Gastrocnemius medialis (tissue), 4 donors: ENCODE data around the gene SVOP. TPM values are rescaled to one million over a fixed set of nuclear protein-coding genes. Genes with fewer than 3 reads are reported as not detected.
A peak's percentile ranks its signal among the peaks of the same experiment; 100 is the strongest.
"Not testable (repeated sequence)": the region's sequence is repeated elsewhere in the genome, so short reads cannot be mapped to it uniquely, and the experiment has no call there.

ENCODE experiments used
- ATAC-seq, 2 donors: fragments of 150-250 bp; one replicate each; pipeline ENCODE4 v1.9.1; 2016
- DNase-seq, 2 donors: peaks; one replicate each; pipeline ENCODE4 v3.0.0-alpha.2; 2019
- H3K27ac ChIP-seq, 4 donors: fragments of 200-600 bp; sonication (generic); 1 replicate in 1 of 4; 2 replicates in 3 of 4; pipeline ENCODE4 v1.5.1; 2016 to 2018; ENCODE audit warnings: mild to moderate bottlenecking in 2 of 4, moderate library complexity in 1 of 4
- H3K27me3 ChIP-seq, 3 donors: fragments of 200-600 bp; sonication (generic) in 2 of 3; 1 replicate in 1 of 3; 2 replicates in 2 of 3; pipeline versions ENCODE4 v1.5.1 to v1.6.0; 2016 to 2019; ENCODE audit warnings: mild to moderate bottlenecking in 1 of 3, moderate library complexity in 1 of 3
- H3K36me3 ChIP-seq, 2 donors: fragments of 200-600 bp; sonication (generic) in 1 of 2; one replicate each; pipeline ENCODE4 v1.5.1; 2017 to 2018
- H3K4me1 ChIP-seq, 2 donors: fragments of 200-600 bp; sonication (generic) in 1 of 2; one replicate each; pipeline ENCODE4 v1.5.1; 2016 to 2017; ENCODE audit warnings: mild to moderate bottlenecking in 2 of 2
- H3K4me3 ChIP-seq, 4 donors: fragments of 200-600 bp; sonication (generic) in 3 of 4; 1 replicate in 1 of 4; 2 replicates in 3 of 4; pipeline ENCODE4 v1.5.1; 2016 to 2019; ENCODE audit warnings: mild to moderate bottlenecking in 2 of 4
- H3K9me3 ChIP-seq, 3 donors: fragments of 200-600 bp; sonication (generic) in 2 of 3; 1 replicate in 1 of 3; 2 replicates in 2 of 3; pipeline ENCODE4 v1.5.1; 2016 to 2019
- POLR2A ChIP-seq, 2 donors: fragments of 450-650 bp; IDR thresholded peaks; one replicate each; pipeline ENCODE4 v1.6.1; 2017; ENCODE audit warnings: antibody characterized with exemption in 2 of 2, mild to moderate bottlenecking in 2 of 2, moderate library complexity in 2 of 2
- in situ Hi-C, 4 donors: fragments of 200-750 bp; cut with MboI; loops; one replicate each; pipeline versions ENCODE4 v1.15.0 to v1.8.0; 2017; ENCODE audit warnings: low sequenced_read_pairs in 4 of 4
- intact Hi-C: fragments of 100-400 bp; cut with DNase I; formaldehyde crosslinking; loops from one replicate; pipeline ENCODE4 v1.15.1; 2023; ENCODE audit warnings: low total_unique reads
- total RNA-seq, 4 donors: library from RNA; depleted of rRNA; stranded (reverse); fragments of >200 nt; gene quantifications; one replicate each; pipeline versions ENCODE4 v1.1.0 to v1.2.3, GENCODE V29; 2016
- TF ChIP-seq, protein P1 (sequence below), 5 experiments: fragments of 450-650 bp in 3 of 5; fragments of 200-600 bp in 2 of 5; sonication (generic) in 2 of 5; IDR thresholded peaks in 4 of 5; conservative IDR thresholded peaks in 1 of 5; 1 replicate in 4 of 5; 2 replicates in 1 of 5; pipeline ENCODE4 v1.5.1; 2016 to 2019; ENCODE audit warnings: antibody characterized with exemption in 5 of 5, mild to moderate bottlenecking in 3 of 5, moderate library complexity in 3 of 5

The SVOP gene
- total RNA-seq, 4 donors from 2014 or later = 0.03 TPM; not detected in 3

DNA sequence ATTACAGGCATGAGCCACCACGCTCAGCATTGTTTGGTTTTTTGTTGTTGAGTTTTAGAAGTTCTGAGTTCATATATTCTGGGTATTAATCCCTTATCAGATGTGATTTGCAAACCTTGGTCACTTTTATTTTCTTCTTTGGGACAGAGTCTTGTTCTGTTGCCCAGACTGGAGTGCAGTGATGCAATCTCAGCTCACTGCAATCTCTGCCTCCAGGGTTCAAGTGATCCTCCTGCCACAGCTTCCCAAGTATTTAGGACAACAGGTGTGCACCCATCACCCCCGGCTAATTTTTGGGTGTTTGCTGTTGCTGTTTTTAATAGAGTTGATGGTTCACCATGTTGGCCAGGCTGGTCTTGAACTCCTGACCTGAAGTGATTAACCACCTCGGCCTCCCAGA, 43.3 kb upstream of the SVOP start:
- intact Hi-C loops = no loop called here
- no peak for ATAC-seq
- Histone ChIP-seq H3K27ac (no peak overlapping the region), H3K4me1 (no peaks in the 10 kb centered on the region), H3K36me3 (peaks cover 0 to 37% of the 10 kb centered on the region in 2 donors), H3K9me3 (no peaks in the 10 kb centered on the region), H3K4me3 (no peak overlapping the region), H3K27me3 (no peaks in the 10 kb centered on the region)
- no peak for TF ChIP-seq POLR2A (IDR thresholded peaks at IDR 0.05)
- TF ChIP-seq, protein P1, sequence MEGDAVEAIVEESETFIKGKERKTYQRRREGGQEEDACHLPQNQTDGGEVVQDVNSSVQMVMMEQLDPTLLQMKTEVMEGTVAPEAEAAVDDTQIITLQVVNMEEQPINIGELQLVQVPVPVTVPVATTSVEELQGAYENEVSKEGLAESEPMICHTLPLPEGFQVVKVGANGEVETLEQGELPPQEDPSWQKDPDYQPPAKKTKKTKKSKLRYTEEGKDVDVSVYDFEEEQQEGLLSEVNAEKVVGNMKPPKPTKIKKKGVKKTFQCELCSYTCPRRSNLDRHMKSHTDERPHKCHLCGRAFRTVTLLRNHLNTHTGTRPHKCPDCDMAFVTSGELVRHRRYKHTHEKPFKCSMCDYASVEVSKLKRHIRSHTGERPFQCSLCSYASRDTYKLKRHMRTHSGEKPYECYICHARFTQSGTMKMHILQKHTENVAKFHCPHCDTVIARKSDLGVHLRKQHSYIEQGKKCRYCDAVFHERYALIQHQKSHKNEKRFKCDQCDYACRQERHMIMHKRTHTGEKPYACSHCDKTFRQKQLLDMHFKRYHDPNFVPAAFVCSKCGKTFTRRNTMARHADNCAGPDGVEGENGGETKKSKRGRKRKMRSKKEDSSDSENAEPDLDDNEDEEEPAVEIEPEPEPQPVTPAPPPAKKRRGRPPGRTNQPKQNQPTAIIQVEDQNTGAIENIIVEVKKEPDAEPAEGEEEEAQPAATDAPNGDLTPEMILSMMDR (IDR thresholded peaks at IDR 0.05 in 4 of 5, conservative IDR thresholded peaks at IDR 0.05 in 1 of 5) = no peak
- DNase-seq = no peak
- in situ Hi-C loops = no loop called here

DNA sequence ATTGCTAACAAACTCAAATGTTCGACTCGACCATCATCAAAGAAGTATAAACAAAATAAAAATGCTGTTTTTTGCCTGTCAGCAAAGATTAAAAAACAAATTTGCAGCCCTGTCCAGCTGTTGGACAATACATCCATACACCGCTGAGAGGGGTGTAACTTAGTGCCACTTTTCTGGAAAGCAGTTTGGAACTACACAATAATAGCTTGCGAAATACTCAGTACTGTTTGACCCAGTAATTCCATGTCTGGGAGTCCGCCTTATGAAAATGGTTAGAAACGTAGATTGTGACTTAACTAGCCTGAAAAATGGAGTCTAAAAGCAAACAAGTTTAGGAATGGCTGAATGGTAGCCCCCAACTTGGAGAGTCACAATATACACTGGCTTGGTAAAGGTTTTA, 37.9 kb upstream of the SVOP start:
- intact Hi-C loops = no loop called here
- TF ChIP-seq, protein P1 (IDR thresholded peaks at IDR 0.05 in 4 of 5, conservative IDR thresholded peaks at IDR 0.05 in 1 of 5) = no peak
- no peak for TF ChIP-seq POLR2A (IDR thresholded peaks at IDR 0.05)
- ATAC-seq (no peak), DNase-seq (no peak)
- Histone ChIP-seq H3K27ac (no peak overlapping the region), H3K4me1 (peaks cover 8 to 9% of the 10 kb centered on the region in 2 donors), H3K4me3 (no peak overlapping the region), H3K9me3 (no peaks in the 10 kb centered on the region), H3K27me3 (no peaks in the 10 kb centered on the region), H3K36me3 (peaks cover 0 to 33% of the 10 kb centered on the region in 2 donors)
- in situ Hi-C loops = no loop called here

DNA sequence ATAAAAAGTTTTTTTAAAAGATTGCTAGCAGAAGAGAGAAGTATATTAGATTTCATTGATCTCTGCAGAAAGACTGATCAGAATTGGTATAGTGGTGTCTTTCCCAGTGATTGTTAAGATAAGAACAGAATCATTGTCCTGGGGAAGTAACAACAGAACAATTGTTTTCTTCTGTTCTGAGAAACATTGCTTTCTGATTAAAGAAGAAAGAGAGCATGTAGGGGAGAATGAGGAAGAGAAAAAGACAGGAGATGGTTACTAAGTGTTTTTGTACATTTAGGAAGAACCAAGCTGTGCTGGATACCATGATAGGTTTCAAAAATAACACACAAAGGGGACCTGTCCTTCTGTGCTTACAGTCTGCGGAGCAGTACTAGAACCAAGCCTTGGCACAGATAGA, 36.5 kb upstream of the SVOP start:
- Histone ChIP-seq H3K27ac (no peak overlapping the region), H3K4me3 (no peak overlapping the region), H3K27me3 (no peaks in the 10 kb centered on the region), H3K4me1 (peaks cover 13 to 16% of the 10 kb centered on the region in 2 donors), H3K36me3 (peaks cover 0 to 24% of the 10 kb centered on the region in 2 donors), H3K9me3 (no peaks in the 10 kb centered on the region)
- in situ Hi-C loops = no loop called here
- intact Hi-C loops = no loop called here
- ATAC-seq = no peak
- TF ChIP-seq POLR2A (IDR thresholded peaks at IDR 0.05) = no peak
- TF ChIP-seq, protein P1 (IDR thresholded peaks at IDR 0.05 in 4 of 5, conservative IDR thresholded peaks at IDR 0.05 in 1 of 5) = no peak
- DNase-seq = no peak

DNA sequence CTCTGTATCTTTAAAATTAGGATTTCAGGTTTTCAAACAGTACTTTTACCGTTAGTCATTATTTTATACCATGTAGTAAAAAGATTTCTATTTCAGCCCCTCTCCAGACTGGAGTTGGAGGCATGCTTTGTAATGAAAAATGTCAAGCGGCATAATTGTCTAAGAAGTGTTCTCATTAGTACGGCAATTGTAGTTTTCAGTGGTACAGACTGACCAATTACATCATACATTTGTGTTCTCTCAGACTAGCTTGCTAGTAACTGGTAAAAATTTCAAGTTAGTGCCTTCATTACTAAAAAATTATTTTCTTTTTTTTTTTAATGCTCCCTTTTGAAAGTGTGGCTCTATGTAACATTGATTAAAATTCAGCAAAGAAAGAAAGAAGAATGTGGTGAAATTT, 36.0 kb upstream of the SVOP start:
- no peak for ATAC-seq
- TF ChIP-seq POLR2A (IDR thresholded peaks at IDR 0.05) = no peak
- TF ChIP-seq, protein P1 (IDR thresholded peaks at IDR 0.05 in 4 of 5, conservative IDR thresholded peaks at IDR 0.05 in 1 of 5) = no peak
- Histone ChIP-seq H3K9me3 (no peaks in the 10 kb centered on the region), H3K27ac (no peak overlapping the region), H3K36me3 (peaks cover 0 to 24% of the 10 kb centered on the region in 2 donors), H3K4me3 (no peak overlapping the region), H3K27me3 (no peaks in the 10 kb centered on the region), H3K4me1 (peaks cover 13 to 19% of the 10 kb centered on the region in 2 donors)
- in situ Hi-C loops (no loop called here), intact Hi-C loops (no loop called here)
- DNase-seq = no peak

DNA sequence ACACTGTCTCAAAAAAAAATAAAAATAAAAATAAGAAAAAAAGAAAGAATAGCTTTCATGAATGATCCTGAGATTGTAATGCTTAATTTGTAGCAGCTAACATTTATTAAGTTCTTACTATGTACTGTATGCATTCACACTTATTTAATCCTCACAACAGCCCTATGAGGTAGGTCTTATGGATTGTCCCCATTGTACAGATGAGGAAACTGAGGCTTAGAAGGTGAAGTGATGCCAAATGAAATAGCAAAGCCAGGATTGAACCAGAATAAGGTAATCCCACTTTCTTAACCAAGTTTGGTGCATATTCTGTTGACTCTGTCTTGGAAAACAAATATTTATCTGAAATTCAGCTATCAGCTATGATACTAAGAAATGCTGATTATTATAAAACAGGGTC, 33.7 kb upstream of the SVOP start:
- intact Hi-C loops = loop anchor here (5.0 kb wide), 1 partner anchor 492 kb away; the partner anchor contains the start of genes ISCU and SART3

DNA sequence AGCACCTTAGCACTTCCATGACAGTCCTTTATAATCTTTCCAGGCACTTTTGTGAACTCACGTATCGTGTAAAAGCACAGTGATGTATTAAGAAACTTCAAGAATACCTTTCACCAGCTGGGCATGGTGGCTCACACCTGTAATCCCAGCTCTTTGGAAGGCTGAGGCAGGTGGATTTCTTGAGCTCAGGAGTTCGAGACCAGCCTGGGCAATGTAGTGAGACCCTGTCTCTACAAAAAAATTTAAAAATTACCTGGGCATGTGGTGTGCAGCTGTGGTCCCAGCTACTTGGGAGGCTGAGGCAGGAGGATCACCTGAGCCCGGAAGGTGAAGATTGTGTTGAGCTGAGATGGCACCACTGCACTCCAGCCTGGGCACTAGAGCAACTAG, 33.3 kb upstream of the SVOP start:
- H3K27me3 ChIP-seq, H3K9me3 ChIP-seq, in situ Hi-C loops, ATAC-seq, DNase-seq: not testable (repeated sequence)
- intact Hi-C loops = loop anchor here (5.0 kb wide), 1 partner anchor 492 kb away; the partner anchor contains the start of genes ISCU and SART3
- Histone ChIP-seq H3K36me3 (peaks cover 0 to 16% of the 10 kb centered on the region in 2 donors), H3K27ac (peak overlapping the region in 3 of 4 donors; percentile 86 to 94 (median 88)), H3K4me3 (peak overlapping the region in 1 of 4 donors; percentile 92), H3K4me1 (peaks cover 13 to 21% of the 10 kb centered on the region in 2 donors)

More for the DNA sequence above, 33.7 kb upstream of the SVOP start:
- no peaks in the 10 kb centered on the region for H3K27me3 ChIP-seq
- H3K4me3 ChIP-seq = no peak overlapping the region
- H3K9me3 ChIP-seq = no peaks in the 10 kb centered on the region
- DNase-seq (no peak), ATAC-seq (no peak)
- peaks cover 13 to 21% of the 10 kb centered on the region in 2 donors for H3K4me1 ChIP-seq
- in situ Hi-C loops = no loop called here
- TF ChIP-seq, protein P1 (IDR thresholded peaks at IDR 0.05 in 4 of 5, conservative IDR thresholded peaks at IDR 0.05 in 1 of 5) = no peak
- no peak for TF ChIP-seq POLR2A (IDR thresholded peaks at IDR 0.05)
- no peak overlapping the region for H3K27ac ChIP-seq
- H3K36me3 ChIP-seq = peaks cover 0 to 20% of the 10 kb centered on the region in 2 donors
